Measurements from ENCODE around the gene SPSB1. TPM values are rescaled to one million over a fixed set of nuclear protein-coding genes. Genes with fewer than 3 reads are reported as not detected.

Gene SPSB1
- total RNA-seq, 1 donor from 2014 or later = 1.3 TPM

GRCh38 chr1:9350960-9351359, 58.3 kb downstream of the SPSB1 start:
- Mint-ChIP-seq H3K27me3 (ENCODE audit: low read depth) (no peaks in the 10 kb centered on the region), H3K36me3 (ENCODE audit: low read depth) (no peaks in the 10 kb centered on the region), H3K27ac (ENCODE audit: unreplicated experiment) (no peak overlapping the region), H3K9me3 (no peaks in the 10 kb centered on the region), H3K4me3 (no peak overlapping the region), H3K4me1 (peaks cover 5% of the 10 kb centered on the region)
- no peak for TF ChIP-seq CTCF (conservative IDR thresholded peaks at IDR 0.05)
- no peak for DNase-seq (ENCODE audit: low read depth, low spot score)

GRCh38 chr1:9351654-9352271, 59.1 kb downstream of the SPSB1 start:
- Mint-ChIP-seq H3K27me3 (ENCODE audit: low read depth) (no peaks in the 10 kb centered on the region), H3K4me3 (no peak overlapping the region), H3K27ac (ENCODE audit: unreplicated experiment) (no peak overlapping the region), H3K9me3 (peaks cover 3% of the 10 kb centered on the region), H3K4me1 (peaks cover 5% of the 10 kb centered on the region), H3K36me3 (ENCODE audit: low read depth) (peaks cover 3% of the 10 kb centered on the region)
- no peak for TF ChIP-seq CTCF (conservative IDR thresholded peaks at IDR 0.05)
- DNase-seq (ENCODE audit: low read depth, low spot score) = no peak

GRCh38 chr1:9352377-9353134, 59.9 kb downstream of the SPSB1 start:
- Mint-ChIP-seq H3K27ac (ENCODE audit: unreplicated experiment) (no peak overlapping the region), H3K9me3 (peaks cover 4% of the 10 kb centered on the region), H3K36me3 (ENCODE audit: low read depth) (peaks cover 4% of the 10 kb centered on the region), H3K4me1 (no peaks in the 10 kb centered on the region), H3K27me3 (ENCODE audit: low read depth) (no peaks in the 10 kb centered on the region), H3K4me3 (no peak overlapping the region)
- no peak for TF ChIP-seq CTCF (conservative IDR thresholded peaks at IDR 0.05)
- DNase-seq (ENCODE audit: low read depth, low spot score) = no peak

- H3K27me3 Mint-ChIP-seq (ENCODE audit: low read depth) = no peaks in the 10 kb centered on the region
- TF ChIP-seq CTCF (conservative IDR thresholded peaks at IDR 0.05) = no peak
- peaks cover 4% of the 10 kb centered on the region for H3K9me3 Mint-ChIP-seq
- no peak overlapping the region for H3K27ac Mint-ChIP-seq (ENCODE audit: unreplicated experiment)
- peaks cover 4% of the 10 kb centered on the region for H3K36me3 Mint-ChIP-seq (ENCODE audit: low read depth)
- no peak overlapping the region for H3K4me3 Mint-ChIP-seq
- no peak for DNase-seq (ENCODE audit: low read depth, low spot score)
- no peaks in the 10 kb centered on the region for H3K4me1 Mint-ChIP-seq
Measured at GRCh38 chr1:9355503-9355902, 62.8 kb downstream of the SPSB1 start.

GRCh38 chr1:9356021-9356420, 63.3 kb downstream of the SPSB1 start:
- Mint-ChIP-seq H3K9me3 (peaks cover 4% of the 10 kb centered on the region), H3K4me3 (no peak overlapping the region), H3K27me3 (ENCODE audit: low read depth) (no peaks in the 10 kb centered on the region), H3K27ac (ENCODE audit: unreplicated experiment) (no peak overlapping the region), H3K4me1 (no peaks in the 10 kb centered on the region), H3K36me3 (ENCODE audit: low read depth) (peaks cover 4% of the 10 kb centered on the region)
- no peak for TF ChIP-seq CTCF (conservative IDR thresholded peaks at IDR 0.05)
- no peak for DNase-seq (ENCODE audit: low read depth, low spot score)
